Measurements from ENCODE around the gene IPPK. TPM values are rescaled to one million over a fixed set of nuclear protein-coding genes. Genes with fewer than 3 reads are reported as not detected.

Gene IPPK
- total and polyA plus RNA-seq, 2 donors (not counting 1 experiment from before 2014, with no cell fraction given), result 6.8 to 8.7 TPM

DNA sequence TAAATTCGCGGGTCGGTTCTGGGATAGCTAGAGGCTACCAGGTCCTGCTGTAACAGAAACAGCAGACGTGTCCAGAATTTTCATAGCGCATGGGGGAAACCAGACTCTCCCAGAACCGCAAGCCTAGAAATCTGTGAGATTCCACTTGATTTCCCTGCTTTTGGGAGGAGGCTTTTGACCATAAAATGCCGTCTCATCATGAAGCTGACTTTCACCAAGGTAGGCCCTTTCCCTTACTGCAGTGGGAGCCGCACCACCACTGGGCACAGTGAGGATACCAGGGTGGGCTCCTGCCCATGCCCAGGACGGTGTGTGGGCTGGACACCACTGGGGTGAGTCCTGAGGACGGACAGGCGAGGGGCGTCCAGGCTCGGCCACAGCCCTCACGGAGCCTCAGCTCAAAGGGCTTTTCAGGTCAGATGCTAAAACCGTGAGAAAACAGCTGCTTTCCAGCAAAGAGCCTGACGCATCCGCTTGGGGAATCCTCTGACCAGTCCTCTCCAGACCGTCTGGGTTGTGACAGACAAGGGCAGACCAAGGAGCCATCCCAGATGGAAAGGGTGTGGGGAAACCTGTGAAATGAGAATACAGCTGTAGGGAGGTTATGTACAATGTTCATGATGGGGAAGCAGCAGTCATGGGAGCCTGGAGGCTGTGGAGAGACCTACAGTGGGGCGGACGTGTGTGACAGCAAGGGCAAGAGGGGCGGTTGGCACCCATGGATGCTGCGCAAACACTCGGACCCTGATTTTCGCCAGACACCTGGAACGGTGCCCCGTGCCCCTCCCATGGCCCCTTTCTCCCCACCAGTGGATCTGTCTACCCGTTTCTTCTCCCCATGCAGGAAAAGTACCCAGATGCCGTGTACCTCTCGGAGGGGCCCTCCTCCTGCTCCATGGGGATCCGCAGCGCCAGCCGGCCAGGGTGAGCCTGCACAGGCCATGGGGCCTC lies 59.2 kb downstream of the IPPK start:
- Mint-ChIP-seq H3K27ac (no peak overlapping the region), H3K4me3 (no peak overlapping the region), H3K4me1 (no peaks in the 10 kb centered on the region), H3K9me3 (ENCODE audit: insufficient read depth) (no peaks in the 10 kb centered on the region), H3K27me3 (no peaks in the 10 kb centered on the region)
- no peak for TF ChIP-seq EZH2 (IDR thresholded peaks at IDR 0.05; ENCODE audit: borderline replicate concordance, insufficient read depth, low read depth, low read length, poor library complexity, severe bottlenecking)
- TF ChIP-seq, protein P1, sequence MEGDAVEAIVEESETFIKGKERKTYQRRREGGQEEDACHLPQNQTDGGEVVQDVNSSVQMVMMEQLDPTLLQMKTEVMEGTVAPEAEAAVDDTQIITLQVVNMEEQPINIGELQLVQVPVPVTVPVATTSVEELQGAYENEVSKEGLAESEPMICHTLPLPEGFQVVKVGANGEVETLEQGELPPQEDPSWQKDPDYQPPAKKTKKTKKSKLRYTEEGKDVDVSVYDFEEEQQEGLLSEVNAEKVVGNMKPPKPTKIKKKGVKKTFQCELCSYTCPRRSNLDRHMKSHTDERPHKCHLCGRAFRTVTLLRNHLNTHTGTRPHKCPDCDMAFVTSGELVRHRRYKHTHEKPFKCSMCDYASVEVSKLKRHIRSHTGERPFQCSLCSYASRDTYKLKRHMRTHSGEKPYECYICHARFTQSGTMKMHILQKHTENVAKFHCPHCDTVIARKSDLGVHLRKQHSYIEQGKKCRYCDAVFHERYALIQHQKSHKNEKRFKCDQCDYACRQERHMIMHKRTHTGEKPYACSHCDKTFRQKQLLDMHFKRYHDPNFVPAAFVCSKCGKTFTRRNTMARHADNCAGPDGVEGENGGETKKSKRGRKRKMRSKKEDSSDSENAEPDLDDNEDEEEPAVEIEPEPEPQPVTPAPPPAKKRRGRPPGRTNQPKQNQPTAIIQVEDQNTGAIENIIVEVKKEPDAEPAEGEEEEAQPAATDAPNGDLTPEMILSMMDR (IDR thresholded peaks at IDR 0.05), result no peak
- Histone ChIP-seq H3K9me3 (ENCODE audit: control extremely low read depth in 1 of 3, control insufficient read depth in 2 of 3, insufficient read depth in 1 of 3, low read length in 2 of 3) (peaks cover 0 to 3% (median 0%) of the 10 kb centered on the region in 3 donors), H3K4me2 (replicated peaks; ENCODE audit: low read depth, low read length, poor library complexity, severe bottlenecking) (no peak overlapping the region), H3K27ac (ENCODE audit: low read length in 2 of 2) (no peak overlapping the region), H3K9ac (ENCODE audit: low read length) (no peak overlapping the region), H2AFZ (ENCODE audit: insufficient read depth, low read depth, low read length, poor library complexity, severe bottlenecking) (no peak overlapping the region), H3K79me2 (ENCODE audit: control insufficient read depth, insufficient read depth, low read length) (no peaks in the 10 kb centered on the region), H3K27me3 (replicated peaks in 1 of 4; ENCODE audit: control extremely low read depth in 1 of 4, control insufficient read depth in 3 of 4, insufficient read depth in 4 of 4, low read length in 3 of 4) (no peaks in the 10 kb centered on the region), H3K4me1 (ENCODE audit: control insufficient read depth in 2 of 2, insufficient read depth in 2 of 2, low read length in 2 of 2) (no peaks in the 10 kb centered on the region), H3K4me3 (ENCODE audit: control extremely low read depth in 1 of 5, extremely low read depth in 1 of 5, insufficient read depth in 1 of 5, low read depth in 2 of 5, low read length in 4 of 5) (no peak overlapping the region), H4K20me1 (ENCODE audit: control insufficient read depth, insufficient read depth, low read length, poor library complexity, severe bottlenecking) (no peaks in the 10 kb centered on the region), H3K36me3 (replicated peaks in 1 of 2; ENCODE audit: control extremely low read depth in 1 of 2, control insufficient read depth in 1 of 2, extremely low read depth in 1 of 2, insufficient read depth in 2 of 2, low read length in 1 of 2) (peaks cover 0 to 30% of the 10 kb centered on the region in 2 experiments)
- POLR2A ChIA-PET, result no interaction called here
- DNase-seq (no peak), ATAC-seq (ENCODE audit: low read depth) (no peak)
- CTCF ChIA-PET, result no interaction called here
- intact Hi-C loops (cut with micrococcal nuclease), result no loop called here
- WGBS (ENCODE audit: insufficient coverage), result 97% methylated on average over 32 of the region's 32 CpGs

- intact Hi-C loops (cut with micrococcal nuclease), result no loop called here
- ChIA-PET CTCF (interaction anchor here (1.3 kb wide), 1 partner anchor 469 kb away, joined by 3 read pairs; no protein-coding TSS in a partner anchor), POLR2A (no interaction called here)
- Mint-ChIP-seq H3K27ac (no peak overlapping the region), H3K4me3 (no peak overlapping the region), H3K9me3 (ENCODE audit: insufficient read depth) (no peaks in the 10 kb centered on the region), H3K27me3 (no peaks in the 10 kb centered on the region), H3K4me1 (no peaks in the 10 kb centered on the region)
- TF ChIP-seq, protein P1 (IDR thresholded peaks at IDR 0.05), result no peak
- TF ChIP-seq EZH2 (IDR thresholded peaks at IDR 0.05; ENCODE audit: borderline replicate concordance, insufficient read depth, low read depth, low read length, poor library complexity, severe bottlenecking), result no peak
- Histone ChIP-seq H4K20me1 (ENCODE audit: control insufficient read depth, insufficient read depth, low read length, poor library complexity, severe bottlenecking) (no peaks in the 10 kb centered on the region), H3K36me3 (replicated peaks in 1 of 2; ENCODE audit: control extremely low read depth in 1 of 2, control insufficient read depth in 1 of 2, extremely low read depth in 1 of 2, insufficient read depth in 2 of 2, low read length in 1 of 2) (peaks cover 0 to 19% of the 10 kb centered on the region in 2 experiments), H3K4me3 (ENCODE audit: control extremely low read depth in 1 of 5, extremely low read depth in 1 of 5, insufficient read depth in 1 of 5, low read depth in 2 of 5, low read length in 4 of 5) (no peak overlapping the region), H3K79me2 (ENCODE audit: control insufficient read depth, insufficient read depth, low read length) (no peaks in the 10 kb centered on the region), H3K9me3 (ENCODE audit: control extremely low read depth in 1 of 3, control insufficient read depth in 2 of 3, insufficient read depth in 1 of 3, low read length in 2 of 3) (peaks cover 0 to 14% (median 1%) of the 10 kb centered on the region in 3 donors), H3K4me2 (replicated peaks; ENCODE audit: low read depth, low read length, poor library complexity, severe bottlenecking) (no peak overlapping the region), H3K27me3 (replicated peaks in 1 of 4; ENCODE audit: control extremely low read depth in 1 of 4, control insufficient read depth in 3 of 4, insufficient read depth in 4 of 4, low read length in 3 of 4) (no peaks in the 10 kb centered on the region), H2AFZ (ENCODE audit: insufficient read depth, low read depth, low read length, poor library complexity, severe bottlenecking) (no peak overlapping the region), H3K27ac (ENCODE audit: low read length in 2 of 2) (no peak overlapping the region), H3K4me1 (ENCODE audit: control insufficient read depth in 2 of 2, insufficient read depth in 2 of 2, low read length in 2 of 2) (no peaks in the 10 kb centered on the region), H3K9ac (ENCODE audit: low read length) (no peak overlapping the region)
- 86% methylated on average over 7 of the region's 11 CpGs for WGBS (ENCODE audit: insufficient coverage)
- ATAC-seq (ENCODE audit: low read depth) (no peak), DNase-seq (no peak)
These were observed 61.0 kb downstream of the IPPK start for GRCh38 chr9:92608909-92609445.
